Esophagus muscularis mucosa (tissue), 4 donors: ENCODE measurements around the gene MAP1LC3B. TPM values are rescaled to one million over a fixed set of nuclear protein-coding genes. Genes with fewer than 3 reads are reported as not detected.
"Not testable (repeated sequence)": the region's sequence is repeated elsewhere in the genome, so short reads cannot be mapped to it uniquely, and the experiment has no call there.

Experiments
- DNase-seq: peaks from one replicate; pipeline ENCODE4 v3.0.0-alpha.2; 2017; ENCODE audit errors: extremely low spot score
- H3K27ac ChIP-seq, 4 donors: fragments of 200-600 bp; sonication (generic); replicated peaks in 1 of 4; 1 replicate in 3 of 4; 2 replicates in 1 of 4; pipeline ENCODE4 v1.5.1; 2016 to 2019; ENCODE audit warnings: mild to moderate bottlenecking in 1 of 4
- H3K27me3 ChIP-seq, 4 donors: fragments of 200-600 bp; sonication (generic); one replicate each; pipeline versions ENCODE4 v1.5.1 to v1.6.0; 2016 to 2019
- H3K36me3 ChIP-seq, 4 donors: fragments of 200-600 bp; sonication (generic); one replicate each; pipeline ENCODE4 v1.5.1; 2016 to 2019
- H3K4me1 ChIP-seq, 4 donors: fragments of 200-600 bp; sonication (generic); one replicate each; pipeline ENCODE4 v1.5.1; 2016 to 2019
- H3K4me3 ChIP-seq, 4 donors: fragments of 200-600 bp; sonication (generic); 1 replicate in 2 of 4; 2 replicates in 2 of 4; pipeline ENCODE4 v1.5.1; 2016 to 2019; ENCODE audit warnings: mild to moderate bottlenecking in 4 of 4, moderate library complexity in 1 of 4
- H3K9me3 ChIP-seq, 4 donors: fragments of 200-600 bp; sonication (generic); 1 replicate in 3 of 4; 2 replicates in 1 of 4; pipeline ENCODE4 v1.5.1; 2016 to 2019
- CTCF ChIP-seq, 3 experiments: fragments of 200-600 bp in 2 of 3; fragments of 450-650 bp in 1 of 3; sonication (generic) in 2 of 3; IDR thresholded peaks; one replicate each; pipeline ENCODE4 v1.5.1; 2017 to 2019; ENCODE audit warnings: antibody characterized with exemption in 3 of 3, mild to moderate bottlenecking in 2 of 3, moderate library complexity in 1 of 3
- EP300 ChIP-seq: sonication (generic); formaldehyde crosslinking; IDR thresholded peaks from one replicate; pipeline ENCODE4 v1.6.1; 2017; ENCODE audit warnings: antibody characterized with exemption
- POLR2A ChIP-seq: fragments of 450-650 bp; IDR thresholded peaks from one replicate; pipeline ENCODE4 v1.6.1; 2017; ENCODE audit warnings: antibody characterized with exemption, moderate library complexity, mild to moderate bottlenecking, low read depth
- POLR2AphosphoS5 ChIP-seq, 2 donors: sonication (generic); formaldehyde crosslinking; IDR thresholded peaks; one replicate each; pipeline ENCODE4 v1.6.1; 2017; ENCODE audit warnings: antibody characterized with exemption in 2 of 2
- WGBS: methylation state at CpG from one replicate; pipeline ENCODE4 v1.1.5; 2018; 5-methylcytosine and 5-hydroxymethylcytosine counted together
- intact Hi-C: fragments of 100-400 bp; cut with DNase I; formaldehyde crosslinking; loops from one replicate; pipeline ENCODE4 v1.15.1; 2023
- total RNA-seq, 4 donors: library from RNA; depleted of rRNA; stranded (reverse); fragments of >200 nt; gene quantifications; one replicate each; pipeline versions ENCODE4 v1.1.0 to v1.2.1, GENCODE V29; 2016

The MAP1LC3B gene
- total RNA-seq, 4 donors from 2014 or later: 49.4 to 70.6 (median 57.9) TPM

DNA sequence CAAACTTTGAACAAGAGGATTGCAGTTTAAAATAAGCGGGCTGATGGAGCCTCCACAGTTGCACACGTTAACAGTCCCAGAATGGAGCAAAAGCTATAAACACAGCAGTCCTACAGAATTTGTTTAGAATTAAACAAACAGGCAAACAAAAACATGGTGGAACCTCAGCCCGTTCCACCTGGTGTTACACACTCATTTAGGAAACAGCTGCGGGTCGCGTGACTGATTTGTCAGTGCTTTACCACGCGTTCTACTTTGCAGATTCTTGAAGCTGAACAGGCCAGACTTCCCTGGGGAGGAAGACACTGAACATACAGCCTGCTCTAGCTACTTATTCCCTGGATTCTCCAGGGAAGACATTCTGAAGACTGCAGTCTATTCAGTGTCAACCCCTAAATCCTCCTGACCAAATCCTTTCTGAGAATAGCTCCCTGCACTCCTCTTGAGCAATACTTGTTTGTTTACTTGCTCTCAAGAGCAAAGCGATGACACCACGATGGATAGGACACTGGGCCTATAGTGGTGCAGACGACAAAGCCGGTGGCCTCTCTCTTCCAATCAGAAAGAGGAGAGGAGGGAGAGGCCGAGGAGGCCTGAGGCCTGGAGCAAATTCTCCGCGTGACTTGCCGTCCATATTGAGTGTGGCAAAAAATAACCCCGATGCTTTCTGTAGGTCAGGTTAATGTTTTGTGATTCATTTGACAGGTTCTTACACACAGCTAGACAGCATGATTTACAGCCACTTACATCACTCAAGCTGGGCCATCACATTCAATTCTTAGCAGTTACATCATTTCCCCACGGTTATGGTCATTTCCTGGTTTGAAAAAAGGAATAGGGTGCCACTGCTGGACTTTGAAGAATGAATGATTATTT, 4.0 kb upstream of the MAP1LC3B start:
- H3K9me3 ChIP-seq: no peaks in the 10 kb centered on the region
- peaks cover 38 to 61% (median 49%) of the 10 kb centered on the region in 4 donors for H3K4me1 ChIP-seq
- WGBS: 9% methylated on average over 18 of the region's 18 CpGs
- peak overlapping the region; percentile 32 to 46 (median 34) for H3K4me3 ChIP-seq
- peak; percentile 99 for DNase-seq
- TF ChIP-seq POLR2AphosphoS5 (IDR thresholded peaks at IDR 0.05) (peak in 1 of 2 donors; percentile 95), POLR2A (no peak), EP300 (peak; percentile 76), CTCF (IDR thresholded peaks at IDR 0.05) (no peak)
- no peaks in the 10 kb centered on the region for H3K27me3 ChIP-seq
- intact Hi-C loops: no loop called here
- no peaks in the 10 kb centered on the region for H3K36me3 ChIP-seq
- H3K27ac ChIP-seq: peak overlapping the region; percentile 84 to 99 (median 96)

DNA sequence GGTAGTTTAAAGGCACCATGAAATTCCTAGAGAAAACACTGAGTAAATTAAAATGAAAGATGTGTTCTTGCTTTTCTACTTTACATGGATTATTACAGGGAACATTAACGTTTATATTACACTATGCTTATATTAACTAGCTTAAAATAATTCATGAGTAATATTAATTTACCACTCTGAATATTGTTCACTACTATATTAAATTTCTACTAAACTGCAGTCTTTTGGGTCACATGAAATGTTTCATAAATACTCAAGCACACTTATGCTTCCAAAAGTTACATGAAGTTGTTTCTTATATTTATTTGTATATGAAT, 3.4 kb upstream of the MAP1LC3B start:
- H3K27ac ChIP-seq: peak overlapping the region; percentile 84 to 99 (median 96)
- peak overlapping the region in 3 of 4 donors; percentile 34 to 46 (median 34) for H3K4me3 ChIP-seq
- H3K27me3 ChIP-seq: no peaks in the 10 kb centered on the region
- WGBS: 12% methylated on average over 1 of the region's 1 CpG
- no peaks in the 10 kb centered on the region for H3K36me3 ChIP-seq
- H3K9me3 ChIP-seq: no peaks in the 10 kb centered on the region
- DNase-seq: no peak
- peaks cover 44 to 67% (median 54%) of the 10 kb centered on the region in 4 donors for H3K4me1 ChIP-seq
- intact Hi-C loops: no loop called here
- TF ChIP-seq POLR2AphosphoS5 (IDR thresholded peaks at IDR 0.05) (no peak), EP300 (no peak), POLR2A (no peak), CTCF (IDR thresholded peaks at IDR 0.05) (no peak)

DNA sequence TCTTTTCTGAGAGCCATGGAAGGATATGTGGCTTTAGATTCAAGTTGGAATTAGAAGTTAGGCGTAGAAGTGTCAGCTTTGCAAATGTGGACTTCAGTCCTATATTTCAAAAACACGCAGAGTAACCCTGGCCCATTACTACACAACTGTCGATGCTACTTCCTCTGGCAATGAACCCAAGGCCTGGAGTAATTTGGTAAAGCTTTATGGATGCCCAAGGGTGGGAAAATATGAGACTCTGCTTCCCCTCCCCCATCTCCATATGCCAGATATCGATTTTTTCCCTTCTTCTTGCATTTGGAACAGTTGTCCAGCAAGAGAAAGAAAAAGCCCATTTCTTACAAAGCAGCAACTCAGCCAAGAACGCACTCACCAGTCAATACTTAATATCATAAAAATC, 2.9 kb upstream of the MAP1LC3B start:
- no peak for DNase-seq
- H3K27ac ChIP-seq: peak overlapping the region; percentile 84 to 99 (median 96)
- 86% methylated on average over 5 of the region's 5 CpGs for WGBS
- peaks cover 48 to 69% (median 57%) of the 10 kb centered on the region in 4 donors for H3K4me1 ChIP-seq
- no peaks in the 10 kb centered on the region for H3K9me3 ChIP-seq
- TF ChIP-seq POLR2AphosphoS5 (IDR thresholded peaks at IDR 0.05) (no peak), POLR2A (no peak), CTCF (IDR thresholded peaks at IDR 0.05) (no peak), EP300 (no peak)
- no peaks in the 10 kb centered on the region for H3K36me3 ChIP-seq
- intact Hi-C loops: no loop called here
- no peak overlapping the region for H3K4me3 ChIP-seq
- H3K27me3 ChIP-seq: no peaks in the 10 kb centered on the region

DNA sequence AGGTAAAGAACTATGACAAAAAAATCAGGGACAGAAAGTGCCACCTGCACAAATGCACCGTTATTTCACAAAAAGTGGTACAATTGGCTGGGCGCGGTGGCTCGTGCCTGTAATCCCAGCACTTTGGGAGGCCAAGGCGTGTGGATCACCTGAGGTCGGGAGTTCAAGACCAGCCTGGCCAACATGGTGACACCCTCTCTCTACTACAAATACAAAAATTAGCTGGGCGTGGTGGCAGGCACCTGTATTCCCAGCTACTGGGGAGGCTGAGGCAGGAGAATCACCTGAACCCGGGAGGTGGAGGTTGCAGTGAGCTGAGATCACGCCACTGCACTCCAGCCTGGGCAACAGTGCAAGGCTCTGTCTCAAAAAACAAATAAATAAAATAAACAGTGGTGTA, 2.2 kb upstream of the MAP1LC3B start:
- not testable (repeated sequence) for DNase-seq

DNA sequence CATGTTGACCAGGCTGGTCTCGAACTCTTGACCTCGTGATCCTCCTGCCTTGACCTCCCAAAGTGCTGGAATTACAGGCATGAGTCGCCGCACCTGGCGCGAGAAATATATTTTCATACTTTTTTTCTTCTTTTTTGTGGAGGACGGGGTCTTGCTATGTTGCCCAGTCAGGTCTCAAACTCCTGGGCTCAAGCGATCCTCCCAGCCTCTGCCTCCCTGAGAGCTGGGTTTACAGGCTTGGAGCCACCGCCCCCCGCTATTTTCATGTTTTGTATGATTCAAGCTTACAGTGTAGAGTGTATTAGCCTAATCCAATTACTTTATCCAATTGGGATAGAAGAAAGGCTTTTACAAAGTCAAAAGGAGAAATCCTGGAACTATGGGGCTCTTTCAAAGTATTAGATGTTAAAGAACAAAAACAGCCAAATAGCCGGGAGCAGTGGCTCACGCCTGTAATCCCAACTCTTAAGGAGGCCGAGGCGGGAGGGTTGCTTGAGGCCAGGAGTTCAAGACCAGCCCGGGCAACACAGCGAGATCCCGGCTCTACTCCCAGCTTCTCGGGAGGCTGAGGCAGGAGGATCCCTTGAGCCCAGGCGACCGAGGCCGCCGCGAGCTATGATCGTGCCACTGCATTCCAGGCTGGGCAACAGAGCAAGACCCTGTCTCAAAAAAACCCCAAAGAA, 1.4 kb upstream of the MAP1LC3B start:
- peak overlapping the region in 3 of 4 donors; percentile 77 to 84 (median 81) for H3K4me3 ChIP-seq
- peaks cover 53 to 69% (median 61%) of the 10 kb centered on the region in 4 donors for H3K4me1 ChIP-seq
- H3K36me3 ChIP-seq: no peaks in the 10 kb centered on the region
- no peak for DNase-seq
- H3K27ac ChIP-seq: peak overlapping the region; percentile 97 to 100 (median 99)
- H3K9me3 ChIP-seq: no peaks in the 10 kb centered on the region
- intact Hi-C loops: no loop called here
- no peaks in the 10 kb centered on the region for H3K27me3 ChIP-seq
- 97% methylated on average over 15 of the region's 24 CpGs for WGBS
- TF ChIP-seq POLR2A: no peak
- no peak for TF ChIP-seq EP300
- no peak for TF ChIP-seq CTCF (IDR thresholded peaks at IDR 0.05)
- no peak for TF ChIP-seq POLR2AphosphoS5 (IDR thresholded peaks at IDR 0.05)

More for the DNA sequence above, 2.2 kb upstream of the MAP1LC3B start:
- H3K4me3 ChIP-seq, H3K9me3 ChIP-seq, intact Hi-C loops, H3K36me3 ChIP-seq, H3K27me3 ChIP-seq: not testable (repeated sequence)
- Histone ChIP-seq H3K27ac (peak overlapping the region in 3 of 4 donors; percentile 84 to 99 (median 98)), H3K4me1 (peaks cover 48 to 69% (median 58%) of the 10 kb centered on the region in 4 donors)
- WGBS: 95% methylated on average over 9 of the region's 9 CpGs
